ELF-1 (cell line): Measurements from ENCODE around the gene SLC12A8.

ENCODE experiments used
- DNase-seq: peaks from one replicate; pipeline ENCODE4 v3.0.0-alpha.2; 2016; ENCODE audit warnings: low read depth, low spot score

The SLC12A8 gene

DNA sequence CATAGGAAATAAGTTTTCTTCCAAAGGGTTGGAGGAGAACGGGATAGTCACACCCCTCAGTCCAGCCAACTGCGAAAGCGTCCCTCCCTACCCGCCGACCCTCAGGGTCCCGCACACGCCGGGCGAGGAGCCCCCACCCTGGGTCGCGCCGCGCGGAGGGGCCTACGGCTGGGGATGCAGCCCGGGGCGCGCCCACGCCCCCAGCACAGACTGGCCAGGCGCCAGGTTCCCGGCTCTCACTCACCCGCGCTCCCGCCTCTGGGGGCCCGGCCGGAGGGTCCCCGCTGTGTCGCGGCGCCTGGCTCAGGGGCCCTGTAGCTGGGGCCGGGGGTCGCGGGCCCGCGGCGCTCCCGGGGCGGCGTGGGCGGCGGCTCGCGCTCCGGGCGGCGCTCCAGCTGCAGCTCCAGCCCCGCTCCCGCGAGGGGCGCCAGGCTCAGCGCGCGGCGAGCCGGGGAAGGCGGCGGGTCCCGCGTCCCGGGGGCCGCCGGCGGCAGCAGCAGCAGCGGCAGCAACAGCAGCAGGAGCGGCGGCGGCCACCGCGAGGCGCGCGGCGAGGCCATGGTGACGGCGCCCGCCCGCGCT is 157.1 kb downstream of the SLC12A8 start:
- no peak for DNase-seq

GRCh38 chr3:125054449-125055329 is 157.9 kb downstream of the SLC12A8 start:
- no peak for DNase-seq

DNA sequence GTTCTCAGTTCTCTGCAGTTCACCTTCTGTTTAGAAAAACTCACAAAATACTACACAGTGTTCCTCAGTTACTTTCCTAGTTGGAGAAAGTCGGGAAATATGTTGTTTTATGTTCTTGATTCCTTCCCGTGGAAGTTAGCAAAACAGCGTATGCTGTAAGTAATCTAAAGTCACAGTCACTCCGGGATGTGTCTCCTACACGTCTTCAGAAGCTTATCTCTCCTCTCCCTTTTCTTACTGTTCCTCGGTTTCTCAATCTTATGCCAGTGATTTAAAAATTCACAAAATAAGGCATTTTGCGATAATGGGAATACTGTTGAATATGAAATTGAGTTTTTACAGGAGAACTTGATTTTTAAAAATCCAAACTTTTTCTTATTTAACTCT is 158.5 kb downstream of the SLC12A8 start:
- DNase-seq, result no peak

DNA sequence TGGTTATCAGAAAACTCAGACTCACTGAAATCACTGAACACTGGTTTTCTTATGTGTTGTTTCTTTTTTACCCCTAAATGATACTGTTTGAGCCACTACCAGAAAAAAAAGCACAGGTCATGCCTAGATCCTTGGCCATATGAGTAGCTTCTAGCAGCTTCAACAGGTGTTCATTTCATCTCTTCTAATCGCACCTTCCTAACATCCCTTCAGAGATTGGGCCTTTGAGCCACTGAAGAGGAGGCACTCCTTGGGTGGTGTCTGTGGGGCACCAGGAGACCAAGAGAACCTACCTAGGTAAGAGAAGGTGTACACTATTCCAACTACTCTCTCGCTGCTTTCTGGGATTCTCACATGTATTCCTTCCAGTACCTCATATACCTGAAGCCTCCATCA is 159.2 kb downstream of the SLC12A8 start:
- DNase-seq, result no peak

- no peak for DNase-seq
Measured at GRCh38 chr3:125052624-125053303, 159.8 kb downstream of the SLC12A8 start.

DNA sequence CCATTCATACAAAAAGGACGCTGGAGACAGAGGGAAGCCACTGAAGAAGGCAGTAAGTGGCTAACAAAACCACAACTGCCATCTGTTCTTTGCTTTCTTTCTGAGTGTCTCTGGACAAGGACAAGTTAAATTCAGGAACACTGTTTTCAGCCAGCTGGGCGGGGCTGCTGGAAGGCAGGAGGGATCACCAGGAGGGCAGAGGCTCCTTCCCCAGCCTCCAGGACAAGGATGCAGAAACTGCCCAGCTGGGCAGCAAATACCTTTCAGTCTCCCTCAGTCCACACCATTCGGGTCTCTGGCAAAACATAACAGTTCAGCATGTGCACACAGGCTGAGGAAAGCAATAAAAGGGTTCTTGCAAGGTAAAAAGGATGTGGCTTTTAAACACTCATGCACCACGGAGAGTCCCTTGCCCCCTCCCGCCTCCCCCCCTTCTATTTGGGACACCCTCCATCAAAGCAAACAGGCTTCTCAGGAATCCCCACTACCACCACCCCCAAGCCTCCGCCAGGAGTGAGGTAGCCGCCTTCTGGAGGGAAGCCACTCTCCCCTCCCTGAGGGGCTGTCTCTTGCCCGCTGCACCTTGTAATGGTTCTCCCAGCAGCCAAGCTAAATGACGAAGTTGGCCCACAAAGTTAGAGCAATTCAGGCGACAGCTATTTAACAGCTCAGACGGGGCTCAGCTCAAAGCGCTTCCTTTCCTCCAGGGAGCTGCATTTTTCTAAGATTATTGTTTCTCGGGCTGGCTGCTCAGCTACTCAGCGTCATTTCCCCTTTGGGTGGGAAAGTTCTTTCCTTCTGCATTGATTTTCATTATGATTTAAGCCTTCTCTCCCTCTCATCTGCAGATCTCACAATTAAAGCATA is 160.6 kb downstream of the SLC12A8 start:
- peak; percentile 68 for DNase-seq

GRCh38 chr3:125051205-125051604 is 161.3 kb downstream of the SLC12A8 start:
- DNase-seq, result no peak

DNA sequence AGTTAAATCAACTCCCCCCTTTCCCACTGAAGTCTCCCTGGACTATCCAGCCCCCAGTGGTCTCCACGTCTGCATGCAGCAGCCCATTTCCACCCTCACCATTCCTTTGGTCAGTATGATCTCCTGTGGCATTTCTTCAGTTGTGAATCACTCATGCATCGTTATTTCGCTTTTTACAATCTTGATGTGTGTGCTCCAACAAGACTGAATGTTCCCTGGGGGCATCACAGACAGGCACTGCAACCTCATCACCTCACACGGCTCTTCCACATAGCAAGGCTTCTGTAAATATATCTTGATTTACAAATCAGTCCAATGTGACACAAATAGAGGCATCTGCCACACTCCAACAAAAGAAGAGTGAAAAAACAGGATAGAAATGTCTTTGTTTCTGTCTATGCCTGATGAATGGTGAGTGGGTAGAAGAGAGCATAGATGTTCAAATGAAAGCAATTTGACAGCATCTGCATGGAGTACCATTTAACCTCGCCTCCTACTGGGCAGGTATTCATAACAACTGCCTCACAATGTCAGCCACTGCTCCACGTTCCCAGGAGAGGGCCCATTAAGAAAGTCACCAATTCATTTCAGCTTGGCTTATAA is 162.0 kb downstream of the SLC12A8 start:
- no peak for DNase-seq

DNA sequence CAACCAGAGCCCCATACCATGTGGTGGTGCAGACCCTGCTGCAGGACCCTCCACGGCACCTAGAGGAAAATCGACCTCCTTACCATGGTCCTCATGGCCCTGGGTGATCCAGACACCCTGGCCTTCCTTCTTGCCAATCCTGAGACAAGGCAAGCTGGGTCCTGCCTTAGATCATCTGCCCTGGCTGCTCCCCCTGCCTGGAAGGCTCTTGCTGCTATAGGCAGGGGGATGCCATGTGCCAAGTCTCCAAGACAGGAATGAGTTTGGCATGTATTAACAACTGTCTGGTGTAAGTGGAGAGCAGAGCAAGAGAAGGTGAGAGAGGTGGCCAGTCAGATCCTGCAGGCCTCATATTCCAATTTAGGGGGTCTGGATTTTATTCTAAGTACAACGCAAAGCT is 164.3 kb downstream of the SLC12A8 start:
- no peak for DNase-seq

DNA sequence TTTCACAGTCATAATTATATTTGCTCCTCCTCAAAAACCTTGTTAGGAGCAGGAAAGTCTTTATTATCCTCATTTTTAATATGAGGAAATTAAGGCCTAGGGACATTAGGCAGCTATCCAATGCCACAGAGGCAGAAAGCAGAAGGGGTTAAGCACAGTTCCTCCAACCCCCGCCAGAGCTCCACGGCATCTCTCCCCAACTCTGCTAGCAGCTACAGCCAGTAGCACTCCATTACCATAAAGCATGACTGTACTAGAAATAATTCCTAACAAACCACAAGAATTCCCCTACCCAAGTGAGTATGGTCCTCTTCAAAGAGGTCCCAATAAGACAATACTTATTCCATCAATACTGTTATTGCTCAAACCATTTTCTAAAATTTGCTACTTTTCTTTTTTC is 166.6 kb downstream of the SLC12A8 start:
- DNase-seq, result no peak

GRCh38 chr3:125045194-125045593 is 167.4 kb downstream of the SLC12A8 start:
- DNase-seq, result no peak

GRCh38 chr3:125043599-125044151 is 168.9 kb downstream of the SLC12A8 start:
- no peak for DNase-seq

DNA sequence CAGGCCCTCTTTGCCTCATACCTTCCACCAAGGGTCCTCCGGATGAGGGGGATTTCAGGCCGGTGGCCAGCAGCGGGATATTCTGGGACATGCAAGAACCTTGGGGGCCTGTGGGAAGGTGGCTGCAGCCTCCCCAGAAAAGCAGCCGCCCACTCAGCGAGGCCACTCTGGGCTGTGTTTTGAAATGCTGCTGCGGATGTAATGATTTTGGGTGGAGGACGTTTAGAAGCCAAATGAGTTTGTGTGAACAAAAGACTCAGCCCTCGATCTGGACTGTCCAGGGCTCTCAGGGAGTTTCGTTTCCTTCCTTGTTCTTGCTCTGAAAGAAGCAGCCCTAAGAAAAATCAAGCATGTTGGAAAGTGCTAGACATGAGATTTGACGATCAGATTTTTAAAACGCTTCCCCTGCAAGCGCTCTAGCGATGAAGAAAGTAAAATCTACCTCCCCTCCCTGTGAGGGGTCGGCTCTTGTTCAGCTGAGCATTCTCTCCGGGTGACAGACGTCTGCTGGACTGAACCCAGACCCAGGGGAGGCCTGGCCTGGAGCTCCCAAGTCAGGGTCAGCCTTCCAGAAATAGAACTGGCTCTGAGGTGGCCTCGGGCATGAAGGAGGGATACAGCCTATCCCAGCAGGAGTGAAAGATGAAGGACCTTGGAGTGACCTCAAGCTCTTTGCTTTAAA is 169.7 kb downstream of the SLC12A8 start:
- peak; percentile 69 for DNase-seq

- no peak for DNase-seq
Measured at GRCh38 chr3:125039131-125040100, 173.1 kb downstream of the SLC12A8 start.

DNA sequence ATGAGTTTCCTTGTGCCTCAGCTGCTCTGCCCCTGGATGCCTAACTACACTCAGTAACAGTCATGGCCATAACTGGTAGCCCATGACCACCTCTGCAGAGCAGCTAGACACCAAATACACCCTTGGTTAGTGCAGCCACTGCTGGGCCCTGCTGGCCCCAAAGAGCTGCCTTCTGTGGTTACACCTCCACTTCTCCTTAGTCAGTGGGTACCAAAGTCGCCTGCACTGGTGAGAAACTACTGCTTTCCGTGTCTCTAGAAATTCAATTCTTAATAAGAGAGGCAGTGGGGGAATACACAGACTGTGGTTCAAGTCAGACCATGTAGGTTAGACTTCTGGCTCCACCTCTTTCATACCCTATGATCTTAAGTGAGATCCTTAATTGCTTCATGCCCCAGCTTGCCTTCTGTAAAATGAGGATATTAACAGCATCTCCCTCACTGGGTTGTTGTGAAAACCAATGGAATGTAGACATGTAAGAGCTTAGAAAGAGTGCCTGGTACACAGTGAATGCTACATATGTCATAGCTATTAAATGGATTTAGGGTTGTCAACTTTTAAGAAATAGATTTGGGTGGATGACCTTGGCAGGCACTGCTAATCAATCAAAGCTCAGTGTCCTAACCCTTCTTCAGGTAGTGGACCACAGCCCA is 174.9 kb downstream of the SLC12A8 start:
- no peak for DNase-seq

DNA sequence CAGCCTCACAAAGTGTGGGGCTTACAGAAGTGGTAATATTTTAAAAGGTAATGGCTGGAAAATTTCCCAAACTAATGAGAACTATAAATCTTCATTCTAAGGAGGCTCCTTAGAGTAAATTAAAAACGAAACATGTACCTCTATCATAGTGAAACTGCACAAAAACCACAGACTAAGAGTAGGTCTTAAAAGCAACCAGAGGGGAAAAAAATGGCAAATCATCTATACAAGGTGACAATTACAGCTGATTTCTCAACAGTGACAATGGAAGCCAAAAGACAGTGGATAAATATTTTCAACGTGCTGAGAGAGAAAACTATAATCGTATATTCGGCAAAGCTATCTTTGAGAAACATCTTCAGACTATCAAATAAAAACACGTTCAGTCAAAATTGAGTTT is 177.3 kb downstream of the SLC12A8 start:
- DNase-seq, result no peak

GRCh38 chr3:125033616-125034015 is 178.9 kb downstream of the SLC12A8 start:
- DNase-seq, result no peak

DNA sequence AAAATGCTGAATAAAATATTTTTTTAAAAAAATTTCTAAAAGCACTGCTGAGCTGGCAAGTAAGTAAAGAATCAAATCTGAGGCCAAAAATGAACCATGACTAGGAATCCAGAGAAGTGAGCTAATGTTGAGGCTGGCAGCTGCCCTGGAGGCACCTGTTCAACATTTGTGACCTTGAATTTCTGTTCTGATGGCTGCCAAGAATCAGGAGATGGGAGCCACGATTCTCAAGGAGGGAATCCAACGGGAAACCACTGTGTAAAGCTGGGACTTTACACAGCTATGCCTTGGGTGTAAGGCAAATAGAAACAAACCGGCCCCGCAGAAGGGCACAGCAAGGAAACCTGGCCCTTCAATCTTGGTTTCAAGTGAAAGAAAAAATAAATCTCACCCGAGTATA is 179.4 kb downstream of the SLC12A8 start:
- no peak for DNase-seq

GRCh38 chr3:125032683-125033082 is 179.9 kb downstream of the SLC12A8 start:
- no peak for DNase-seq
